Measurements from ENCODE around the gene RPS24.

- TF ChIP-seq EZH2 (optimal IDR thresholded peaks at IDR 0.05; ENCODE audit: low read depth, low read length) (no peak), CTCF (IDR thresholded peaks at IDR 0.05; ENCODE audit: low read length) (no peak)
These were observed 18.1 kb upstream of the RPS24 start for GRCh38 chr10:78015546-78015945.

Data from MM.1S (cell line).